ENCODE measurements around the gene ACTL7B.

DNA sequence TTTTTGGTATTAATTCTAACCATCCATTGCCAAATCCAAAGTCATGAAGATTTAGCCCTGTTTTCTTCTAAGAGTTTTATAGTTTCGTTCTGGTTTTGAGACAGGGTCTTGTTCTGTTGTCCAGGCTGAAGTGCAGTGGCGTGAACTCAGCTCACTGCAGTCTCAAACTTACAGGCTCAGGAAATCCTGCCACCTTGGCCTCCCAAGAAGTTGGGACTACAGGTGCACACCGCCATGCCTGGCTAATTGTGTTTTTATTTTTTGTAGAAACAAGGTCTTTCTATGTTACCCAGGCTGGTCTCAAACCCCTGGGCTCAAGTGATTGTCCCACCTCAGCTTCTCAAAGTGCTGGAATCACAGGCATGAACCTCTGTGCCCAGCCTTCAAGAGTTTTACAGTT lies 27.3 kb upstream of the ACTL7B start:
- TF ChIP-seq, protein P1, sequence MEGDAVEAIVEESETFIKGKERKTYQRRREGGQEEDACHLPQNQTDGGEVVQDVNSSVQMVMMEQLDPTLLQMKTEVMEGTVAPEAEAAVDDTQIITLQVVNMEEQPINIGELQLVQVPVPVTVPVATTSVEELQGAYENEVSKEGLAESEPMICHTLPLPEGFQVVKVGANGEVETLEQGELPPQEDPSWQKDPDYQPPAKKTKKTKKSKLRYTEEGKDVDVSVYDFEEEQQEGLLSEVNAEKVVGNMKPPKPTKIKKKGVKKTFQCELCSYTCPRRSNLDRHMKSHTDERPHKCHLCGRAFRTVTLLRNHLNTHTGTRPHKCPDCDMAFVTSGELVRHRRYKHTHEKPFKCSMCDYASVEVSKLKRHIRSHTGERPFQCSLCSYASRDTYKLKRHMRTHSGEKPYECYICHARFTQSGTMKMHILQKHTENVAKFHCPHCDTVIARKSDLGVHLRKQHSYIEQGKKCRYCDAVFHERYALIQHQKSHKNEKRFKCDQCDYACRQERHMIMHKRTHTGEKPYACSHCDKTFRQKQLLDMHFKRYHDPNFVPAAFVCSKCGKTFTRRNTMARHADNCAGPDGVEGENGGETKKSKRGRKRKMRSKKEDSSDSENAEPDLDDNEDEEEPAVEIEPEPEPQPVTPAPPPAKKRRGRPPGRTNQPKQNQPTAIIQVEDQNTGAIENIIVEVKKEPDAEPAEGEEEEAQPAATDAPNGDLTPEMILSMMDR (IDR thresholded peaks at IDR 0.05; ENCODE audit: low read depth, low read length, poor library complexity, severe bottlenecking), result no peak
- TF ChIP-seq EZH2phosphoT487 (IDR thresholded peaks at IDR 0.05; ENCODE audit: borderline replicate concordance, low read length), result no peak
